Retinal pigment epithelial cell (primary cell): ENCODE measurements around the gene CALHM3.

Source experiments
- DNase-seq: peaks from one replicate; pipeline ENCODE4 v3.0.0-alpha.2; 2010; ENCODE audit warnings: low read depth
- H3K4me3 ChIP-seq: 2 replicates; pipeline ENCODE4 v1.5.1; 2011; ENCODE audit warnings: mild to moderate bottlenecking, low read length, control low read depth, moderate library complexity
- CTCF ChIP-seq: conservative IDR thresholded peaks from 2 replicates; pipeline ENCODE4 v1.5.1; 2011; ENCODE audit warnings: low read depth, low read length, control low read depth, inconsistent platforms

The CALHM3 gene

DNA sequence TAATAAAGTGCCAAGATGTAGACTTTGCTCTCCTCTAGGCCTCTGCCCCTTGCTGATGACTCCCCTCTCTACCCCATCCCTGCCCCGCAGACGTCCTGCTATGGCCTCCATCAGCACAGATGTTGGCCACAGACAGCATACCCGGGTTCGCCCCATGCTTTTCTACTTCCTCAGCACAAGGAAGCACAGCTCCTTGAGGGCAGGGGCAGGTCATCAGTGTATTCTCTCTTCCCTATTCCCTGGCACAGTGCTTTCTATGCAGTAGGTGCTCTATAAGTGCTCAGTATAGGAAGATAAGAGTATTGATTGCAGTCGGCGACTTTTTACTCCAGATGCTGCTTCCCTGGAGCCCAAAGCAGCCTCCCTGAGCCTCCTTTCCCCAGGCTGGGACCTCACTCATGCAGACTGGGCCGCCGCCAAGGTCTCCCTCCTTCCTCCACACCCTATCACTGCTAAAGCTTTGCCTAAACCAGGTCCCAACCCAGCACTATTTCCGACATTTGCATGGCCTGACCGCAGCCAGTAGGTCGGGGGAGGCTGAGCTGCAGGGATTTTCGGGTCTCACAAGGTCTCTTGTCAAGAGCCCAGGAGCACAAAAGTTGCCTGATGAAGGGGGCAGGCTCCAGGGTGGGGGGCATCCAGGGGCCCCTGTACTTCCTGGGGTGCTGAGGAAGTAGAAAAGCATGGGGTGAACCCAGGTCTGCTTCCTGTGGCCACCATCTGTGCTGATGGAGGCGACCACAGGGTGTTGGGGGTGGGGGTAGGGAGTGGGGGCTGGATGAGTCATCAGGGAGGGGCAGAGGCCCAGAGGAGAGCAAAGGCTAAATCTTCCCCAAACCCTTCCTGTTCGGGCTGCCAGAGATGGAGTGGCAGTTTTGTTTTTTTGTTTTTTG is 8.0 kb downstream of the CALHM3 start:
- DNase-seq, result no peak
- no peak for TF ChIP-seq CTCF
- no peak overlapping the region for H3K4me3 ChIP-seq

- no peak for TF ChIP-seq CTCF
- DNase-seq, result no peak
- no peak overlapping the region for H3K4me3 ChIP-seq
These were observed 9.8 kb downstream of the CALHM3 start for GRCh38 chr10:103469201-103469600.

- H3K4me3 ChIP-seq, result no peak overlapping the region
- no peak for DNase-seq
- no peak for TF ChIP-seq CTCF
These were observed 11.6 kb downstream of the CALHM3 start for GRCh38 chr10:103467406-103467805.

DNA sequence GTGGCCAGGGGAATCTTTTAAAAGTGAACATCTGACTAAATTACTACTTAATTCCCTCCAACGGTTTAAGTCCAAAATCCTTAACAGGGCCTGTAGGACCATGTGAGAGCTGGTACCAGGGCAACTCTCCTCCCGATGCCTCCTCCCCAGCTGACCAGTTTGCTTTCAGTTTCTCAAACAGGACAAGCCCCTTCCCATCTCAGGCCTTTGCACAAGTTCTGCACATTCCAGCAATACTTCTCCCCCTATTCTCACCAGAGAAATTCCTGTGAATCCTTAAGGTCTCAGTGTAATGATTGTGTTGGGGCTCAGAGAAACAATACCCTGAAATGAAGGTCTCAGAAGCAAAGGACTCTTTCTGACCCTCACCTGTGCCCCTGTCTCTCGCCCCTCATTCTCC is 12.3 kb downstream of the CALHM3 start:
- no peak for TF ChIP-seq CTCF
- DNase-seq, result no peak
- no peak overlapping the region for H3K4me3 ChIP-seq

DNA sequence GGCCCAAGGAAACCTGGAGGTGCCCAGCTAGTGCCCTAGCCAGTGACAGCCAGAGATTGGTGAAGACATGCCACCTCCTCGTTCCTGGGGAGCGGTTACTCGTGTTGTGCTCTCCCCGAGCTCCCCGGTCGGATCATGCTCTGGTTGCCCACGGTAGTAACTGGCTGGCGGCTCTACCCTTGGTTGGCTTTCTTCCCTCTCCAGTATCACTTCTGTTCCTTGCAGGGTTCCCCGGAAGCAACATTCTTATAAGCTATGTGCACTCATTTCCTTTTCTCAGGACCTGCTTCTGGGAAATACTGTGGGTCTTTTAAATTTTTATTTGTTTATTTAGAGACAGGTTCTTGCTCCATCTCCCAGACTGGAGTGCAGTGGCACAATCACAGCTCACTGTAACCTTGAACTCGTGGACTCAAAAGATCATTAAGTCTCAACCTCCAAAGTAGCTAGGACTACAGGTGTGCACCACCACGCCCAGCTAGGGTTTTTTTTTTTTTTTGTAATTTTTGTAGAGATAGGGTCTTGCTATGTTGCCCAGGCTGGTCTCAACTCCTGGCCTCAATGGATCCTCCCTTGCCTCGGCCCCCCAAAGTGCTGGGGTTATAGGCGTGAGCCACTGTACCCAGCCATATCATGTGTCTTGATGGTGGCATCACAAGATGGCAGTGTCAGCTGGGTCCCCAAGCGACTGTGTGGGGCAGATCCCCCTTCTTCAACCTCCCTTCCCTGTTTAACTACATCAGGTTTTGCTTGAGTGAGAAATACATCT is 13.4 kb downstream of the CALHM3 start:
- DNase-seq, result no peak
- no peak for TF ChIP-seq CTCF

GRCh38 chr10:103463499-103463898 is 15.5 kb downstream of the CALHM3 start:
- H3K4me3 ChIP-seq, result no peak overlapping the region
- no peak for DNase-seq
- TF ChIP-seq CTCF, result no peak

More for the DNA sequence above, 13.4 kb downstream of the CALHM3 start:
- H3K4me3 ChIP-seq, result no peak overlapping the region
